HL-60 (cell line): ENCODE data around the gene TBX5.

ENCODE experiments used
- DNase-seq, 2 experiments: peaks; one replicate each; pipeline ENCODE4 v3.0.0-alpha.2; 2010 to 2020; ENCODE audit warnings: low read depth in 1 of 2, low spot score in 1 of 2
- H3K27ac ChIP-seq: fragments of 250-450 bp; sonication (Bioruptor Pico); replicated peaks from 2 replicates; pipeline ENCODE4 v1.5.1; 2020; ENCODE audit warnings: mild to moderate bottlenecking, moderate library complexity
- H3K27me3 ChIP-seq: fragments of 250-450 bp; sonication (Bioruptor Pico); 2 replicates; pipeline ENCODE4 v1.5.1; 2021; ENCODE audit warnings: mild to moderate bottlenecking, moderate library complexity; ENCODE audit not compliant: insufficient read depth, poor library complexity, severe bottlenecking
- H3K4me3 ChIP-seq: replicated peaks from 2 replicates; pipeline ENCODE4 v1.5.1; 2011; ENCODE audit warnings: mild to moderate bottlenecking, control low read depth, low read length; ENCODE audit not compliant: insufficient read depth
- CTCF ChIP-seq: IDR thresholded peaks from one replicate; pipeline ENCODE4 v1.5.1; 2011; ENCODE audit warnings: low read length, control low read depth, inconsistent platforms; ENCODE audit not compliant: insufficient read depth
- GABPA ChIP-seq: IDR thresholded peaks from 2 replicates; pipeline ENCODE4 v1.6.1; 2012; ENCODE audit warnings: low read depth
- POLR2AphosphoS5 ChIP-seq: IDR thresholded peaks from 2 replicates; pipeline ENCODE4 v1.6.1; 2012; ENCODE audit warnings: low read depth
- SPI1 ChIP-seq: IDR thresholded peaks from 2 replicates; pipeline ENCODE4 v1.6.1; 2012; ENCODE audit warnings: low read depth, mild to moderate bottlenecking, borderline replicate concordance
- TF ChIP-seq, protein P1 (sequence below): IDR thresholded peaks from 2 replicates; pipeline ENCODE4 v1.6.1; 2012; ENCODE audit warnings: low read depth; ENCODE audit not compliant: insufficient replicate concordance

The TBX5 gene

GRCh38 chr12:114361992-114362391, 44.0 kb downstream of the TBX5 start:
- H3K27ac ChIP-seq: no peak overlapping the region
- no peak overlapping the region for H3K4me3 ChIP-seq
- TF ChIP-seq CTCF: no peak
- TF ChIP-seq POLR2AphosphoS5: no peak
- no peak for TF ChIP-seq GABPA
- TF ChIP-seq, protein P1, sequence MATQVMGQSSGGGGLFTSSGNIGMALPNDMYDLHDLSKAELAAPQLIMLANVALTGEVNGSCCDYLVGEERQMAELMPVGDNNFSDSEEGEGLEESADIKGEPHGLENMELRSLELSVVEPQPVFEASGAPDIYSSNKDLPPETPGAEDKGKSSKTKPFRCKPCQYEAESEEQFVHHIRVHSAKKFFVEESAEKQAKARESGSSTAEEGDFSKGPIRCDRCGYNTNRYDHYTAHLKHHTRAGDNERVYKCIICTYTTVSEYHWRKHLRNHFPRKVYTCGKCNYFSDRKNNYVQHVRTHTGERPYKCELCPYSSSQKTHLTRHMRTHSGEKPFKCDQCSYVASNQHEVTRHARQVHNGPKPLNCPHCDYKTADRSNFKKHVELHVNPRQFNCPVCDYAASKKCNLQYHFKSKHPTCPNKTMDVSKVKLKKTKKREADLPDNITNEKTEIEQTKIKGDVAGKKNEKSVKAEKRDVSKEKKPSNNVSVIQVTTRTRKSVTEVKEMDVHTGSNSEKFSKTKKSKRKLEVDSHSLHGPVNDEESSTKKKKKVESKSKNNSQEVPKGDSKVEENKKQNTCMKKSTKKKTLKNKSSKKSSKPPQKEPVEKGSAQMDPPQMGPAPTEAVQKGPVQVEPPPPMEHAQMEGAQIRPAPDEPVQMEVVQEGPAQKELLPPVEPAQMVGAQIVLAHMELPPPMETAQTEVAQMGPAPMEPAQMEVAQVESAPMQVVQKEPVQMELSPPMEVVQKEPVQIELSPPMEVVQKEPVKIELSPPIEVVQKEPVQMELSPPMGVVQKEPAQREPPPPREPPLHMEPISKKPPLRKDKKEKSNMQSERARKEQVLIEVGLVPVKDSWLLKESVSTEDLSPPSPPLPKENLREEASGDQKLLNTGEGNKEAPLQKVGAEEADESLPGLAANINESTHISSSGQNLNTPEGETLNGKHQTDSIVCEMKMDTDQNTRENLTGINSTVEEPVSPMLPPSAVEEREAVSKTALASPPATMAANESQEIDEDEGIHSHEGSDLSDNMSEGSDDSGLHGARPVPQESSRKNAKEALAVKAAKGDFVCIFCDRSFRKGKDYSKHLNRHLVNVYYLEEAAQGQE: no peak
- TF ChIP-seq SPI1: no peak
- peaks cover 4% of the 10 kb centered on the region for H3K27me3 ChIP-seq
- no peak for DNase-seq

- Histone ChIP-seq H3K27me3 (peaks cover 4% of the 10 kb centered on the region), H3K4me3 (no peak overlapping the region), H3K27ac (no peak overlapping the region)
- TF ChIP-seq, protein P1: no peak
- TF ChIP-seq POLR2AphosphoS5 (no peak), SPI1 (no peak), GABPA (no peak), CTCF (no peak)
- DNase-seq: no peak
These were observed 44.4 kb downstream of the TBX5 start for GRCh38 chr12:114361545-114361944.

DNA sequence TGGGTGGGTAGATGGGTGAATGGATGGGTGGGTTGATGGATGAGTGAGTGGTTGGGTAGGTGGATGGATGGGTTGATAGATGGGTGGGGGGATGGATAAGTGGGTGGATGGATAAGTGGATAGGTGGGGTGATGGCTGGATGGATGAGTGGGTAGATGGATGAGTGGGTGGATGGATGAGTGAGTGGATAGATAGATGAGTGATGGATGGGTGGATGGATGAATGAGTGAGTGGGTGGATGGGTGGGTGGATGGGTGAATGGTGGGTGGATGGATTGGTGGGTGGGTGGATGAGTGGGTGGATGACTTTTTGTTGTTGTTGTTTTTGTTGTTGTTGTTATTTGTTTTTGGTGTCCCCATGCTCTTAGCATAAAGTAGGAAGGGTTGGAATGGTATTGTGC, 45.5 kb downstream of the TBX5 start:
- Histone ChIP-seq H3K27ac (no peak overlapping the region), H3K4me3 (no peak overlapping the region), H3K27me3 (peaks cover 4% of the 10 kb centered on the region)
- no peak for DNase-seq
- no peak for TF ChIP-seq GABPA
- TF ChIP-seq, protein P1: no peak
- TF ChIP-seq CTCF: no peak
- no peak for TF ChIP-seq POLR2AphosphoS5
- TF ChIP-seq SPI1: no peak
